ENCODE results near the gene JARID2.

GRCh38 chr6:15249371-15250019 is 3.6 kb downstream of the JARID2 start:
- TF ChIP-seq CTCF (IDR thresholded peaks at IDR 0.05) (no peak), POLR2A (IDR thresholded peaks at IDR 0.05) (no peak)

Data from thyroid gland (tissue), 4 donors.